Neural crest cell (in vitro differentiated cells): ENCODE data around the gene CATSPERD. TPM values are rescaled to one million over a fixed set of nuclear protein-coding genes. Genes with fewer than 3 reads are reported as not detected.
"Not testable (repeated sequence)": the region's sequence is repeated elsewhere in the genome, so short reads cannot be mapped to it uniquely, and the experiment has no call there.

Experiments used
- DNase-seq: peaks from one replicate; pipeline ENCODE4 v3.0.0; 2021; ENCODE audit warnings: low read depth, mixed read lengths, low spot score
- H3K27ac Mint-ChIP-seq: one replicate; pipeline ENCODE4 v1.8.0; 2021; ENCODE audit warnings: mild to moderate bottlenecking, mixed read lengths; ENCODE audit not compliant: unreplicated experiment
- H3K27me3 Mint-ChIP-seq: 2 replicates; pipeline ENCODE4 v1.8.0; 2021; ENCODE audit warnings: low read depth, mild to moderate bottlenecking, mixed read lengths
- H3K36me3 Mint-ChIP-seq: 2 replicates; pipeline ENCODE4 v1.8.0; 2021; ENCODE audit warnings: low read depth, mild to moderate bottlenecking, mixed read lengths
- H3K4me1 Mint-ChIP-seq: 2 replicates; pipeline ENCODE4 v1.8.0; 2021; ENCODE audit warnings: mixed read lengths
- H3K4me3 Mint-ChIP-seq: one replicate; pipeline ENCODE4 v1.8.0; 2021; ENCODE audit warnings: mild to moderate bottlenecking, mixed read lengths
- H3K9me3 Mint-ChIP-seq: 2 replicates; pipeline ENCODE4 v1.8.0; 2021; ENCODE audit warnings: mixed read lengths
- total RNA-seq: library from RNA; stranded (reverse); gene quantifications from 2 replicates; pipeline ENCODE4 v1.2.1, GENCODE V29; 2021
- TF ChIP-seq, protein P1 (sequence below): fragments of 200-600 bp; sonication (generic); conservative IDR thresholded peaks from 2 replicates; pipeline ENCODE4 v1.5.0; 2021; ENCODE audit warnings: antibody characterized with exemption, mild to moderate bottlenecking

CATSPERD gene
- total RNA-seq, 1 donor from 2014 or later, result not detected

DNA sequence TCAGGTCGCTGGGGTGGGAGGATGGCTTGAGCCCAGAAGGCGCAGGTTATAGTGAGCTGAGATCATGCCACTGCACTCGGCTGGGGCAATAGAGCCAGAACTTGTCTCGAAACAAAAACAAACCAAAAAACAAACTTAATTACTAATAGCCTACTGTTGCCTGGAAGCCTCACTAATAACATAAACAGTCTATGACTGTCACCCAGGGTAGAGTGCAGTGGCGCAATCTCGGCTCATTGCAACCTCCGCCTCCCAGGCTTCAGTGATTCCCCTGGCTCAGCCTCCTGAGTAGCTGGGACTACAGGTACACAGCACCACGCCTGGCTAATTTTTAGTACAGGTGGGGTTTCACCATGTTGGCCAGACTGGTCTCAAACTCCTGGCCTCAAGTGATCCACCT, 18.0 kb downstream of the CATSPERD start:
- no peak overlapping the region for H3K4me3 Mint-ChIP-seq
- H3K27me3 Mint-ChIP-seq, result peaks cover 12% of the 10 kb centered on the region
- H3K36me3 Mint-ChIP-seq, result no peaks in the 10 kb centered on the region
- no peak for DNase-seq
- no peak overlapping the region for H3K27ac Mint-ChIP-seq
- TF ChIP-seq, protein P1, sequence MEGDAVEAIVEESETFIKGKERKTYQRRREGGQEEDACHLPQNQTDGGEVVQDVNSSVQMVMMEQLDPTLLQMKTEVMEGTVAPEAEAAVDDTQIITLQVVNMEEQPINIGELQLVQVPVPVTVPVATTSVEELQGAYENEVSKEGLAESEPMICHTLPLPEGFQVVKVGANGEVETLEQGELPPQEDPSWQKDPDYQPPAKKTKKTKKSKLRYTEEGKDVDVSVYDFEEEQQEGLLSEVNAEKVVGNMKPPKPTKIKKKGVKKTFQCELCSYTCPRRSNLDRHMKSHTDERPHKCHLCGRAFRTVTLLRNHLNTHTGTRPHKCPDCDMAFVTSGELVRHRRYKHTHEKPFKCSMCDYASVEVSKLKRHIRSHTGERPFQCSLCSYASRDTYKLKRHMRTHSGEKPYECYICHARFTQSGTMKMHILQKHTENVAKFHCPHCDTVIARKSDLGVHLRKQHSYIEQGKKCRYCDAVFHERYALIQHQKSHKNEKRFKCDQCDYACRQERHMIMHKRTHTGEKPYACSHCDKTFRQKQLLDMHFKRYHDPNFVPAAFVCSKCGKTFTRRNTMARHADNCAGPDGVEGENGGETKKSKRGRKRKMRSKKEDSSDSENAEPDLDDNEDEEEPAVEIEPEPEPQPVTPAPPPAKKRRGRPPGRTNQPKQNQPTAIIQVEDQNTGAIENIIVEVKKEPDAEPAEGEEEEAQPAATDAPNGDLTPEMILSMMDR, result no peak
- no peaks in the 10 kb centered on the region for H3K9me3 Mint-ChIP-seq
- no peaks in the 10 kb centered on the region for H3K4me1 Mint-ChIP-seq

DNA sequence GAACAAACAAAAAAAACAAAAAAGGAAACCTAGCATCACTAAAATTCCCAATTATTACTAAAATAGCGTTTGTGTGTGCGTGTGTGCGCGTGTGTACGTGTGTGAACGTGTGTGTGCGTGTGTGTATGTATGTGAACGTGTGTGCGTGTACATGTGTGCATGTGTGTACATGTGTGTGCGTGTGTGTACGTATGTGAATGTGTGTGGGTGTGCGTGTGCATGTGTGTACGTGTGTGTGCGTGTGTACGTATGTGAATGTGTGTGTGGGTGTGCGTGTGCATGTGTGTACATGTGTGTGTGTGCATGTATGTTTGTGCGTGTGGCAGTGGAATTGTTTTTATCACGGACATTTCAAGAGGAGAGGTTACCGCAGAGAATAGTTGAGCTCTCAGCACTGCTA, 21.6 kb downstream of the CATSPERD start:
- TF ChIP-seq, protein P1, result no peak
- Mint-ChIP-seq H3K27ac (no peak overlapping the region), H3K4me1 (no peaks in the 10 kb centered on the region), H3K27me3 (peaks cover 17% of the 10 kb centered on the region), H3K36me3 (no peaks in the 10 kb centered on the region), H3K9me3 (no peaks in the 10 kb centered on the region), H3K4me3 (no peak overlapping the region)
- DNase-seq, result no peak

DNA sequence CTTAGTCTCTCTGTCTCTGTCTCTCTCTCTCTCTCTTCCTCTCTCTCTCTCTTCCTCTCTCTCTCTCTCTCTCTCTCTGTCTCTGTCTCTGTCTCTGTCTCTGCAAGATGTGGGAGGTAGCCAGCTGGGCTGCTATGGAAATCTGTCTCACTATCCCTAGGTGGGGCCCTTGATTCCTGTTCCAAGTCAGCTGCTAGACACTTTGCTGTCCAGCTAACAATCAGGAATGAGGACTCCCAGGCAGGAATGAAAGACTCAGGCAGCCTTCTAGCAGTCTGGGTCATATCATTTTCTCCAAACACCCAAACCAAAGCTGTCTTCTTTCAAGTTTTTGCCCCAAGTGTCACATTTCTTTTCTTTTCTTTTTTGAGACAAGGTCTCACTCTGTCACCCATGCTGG, 23.2 kb downstream of the CATSPERD start:
- peaks cover 17% of the 10 kb centered on the region for H3K27me3 Mint-ChIP-seq
- H3K36me3 Mint-ChIP-seq, result no peaks in the 10 kb centered on the region
- DNase-seq, result no peak
- no peak overlapping the region for H3K4me3 Mint-ChIP-seq
- H3K27ac Mint-ChIP-seq, result no peak overlapping the region
- H3K9me3 Mint-ChIP-seq, result no peaks in the 10 kb centered on the region
- TF ChIP-seq, protein P1, result no peak
- no peaks in the 10 kb centered on the region for H3K4me1 Mint-ChIP-seq

DNA sequence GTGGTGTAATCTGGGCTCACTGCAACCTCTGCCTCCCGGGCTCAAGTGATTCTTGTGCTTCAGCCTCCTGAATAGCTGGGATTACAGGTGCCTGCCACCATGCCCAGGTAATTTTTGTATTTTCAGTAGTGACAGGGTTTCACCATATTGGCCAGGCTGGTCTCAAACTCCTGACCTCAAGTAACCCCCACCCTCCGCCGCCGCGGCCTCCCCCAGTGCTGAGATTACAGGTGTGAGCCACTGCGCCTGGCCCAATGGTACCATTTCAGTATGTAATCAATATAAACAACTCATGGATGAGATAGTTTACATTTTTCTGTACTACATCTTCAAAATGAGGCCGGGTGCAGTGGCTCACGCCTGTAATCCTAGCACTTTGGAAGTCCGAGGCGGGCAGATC, 24.6 kb downstream of the CATSPERD start:
- H3K27ac Mint-ChIP-seq, H3K36me3 Mint-ChIP-seq, H3K4me1 Mint-ChIP-seq, DNase-seq, H3K4me3 Mint-ChIP-seq, H3K9me3 Mint-ChIP-seq: not testable (repeated sequence)
- peaks cover 17% of the 10 kb centered on the region for H3K27me3 Mint-ChIP-seq

DNA sequence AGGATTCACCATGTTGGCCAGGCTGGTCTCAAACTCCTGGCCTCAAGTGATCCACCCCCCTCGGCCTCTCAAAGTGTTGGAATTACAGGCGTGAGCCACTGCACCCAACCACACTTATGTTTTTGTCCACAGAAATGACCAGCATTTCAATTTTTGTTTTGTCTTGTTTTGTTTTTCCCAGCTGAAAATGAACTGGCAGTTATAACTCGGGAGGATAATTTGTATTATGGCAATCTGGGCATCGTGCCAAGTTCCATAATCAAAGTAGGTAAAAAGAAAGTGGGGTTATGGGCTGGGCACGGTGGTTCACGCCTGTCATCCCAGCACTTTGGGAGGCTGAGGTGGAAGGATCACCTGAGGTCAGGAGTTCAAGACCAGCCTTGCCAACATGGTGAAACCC, 28.5 kb downstream of the CATSPERD start:
- H3K4me3 Mint-ChIP-seq, H3K4me1 Mint-ChIP-seq: not testable (repeated sequence)

DNA sequence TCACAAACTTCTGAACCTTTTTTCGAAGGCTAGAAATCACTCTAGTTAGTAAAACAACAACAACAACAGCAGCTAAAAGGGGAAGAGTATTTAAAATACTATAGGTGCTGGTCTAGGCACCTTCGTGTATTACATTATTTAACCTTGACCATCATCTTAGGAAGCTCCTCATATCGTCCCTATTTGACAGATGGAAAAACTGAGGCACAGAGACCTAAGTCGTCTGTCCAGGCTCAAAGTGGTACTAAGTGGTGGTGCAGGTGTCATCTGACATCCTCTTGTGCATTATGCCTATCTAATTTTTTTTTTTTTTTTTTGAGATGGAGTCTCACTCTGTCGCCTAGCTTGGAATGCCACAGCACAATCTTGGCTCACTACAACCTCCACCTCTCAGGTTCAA, 29.1 kb downstream of the CATSPERD start:
- Mint-ChIP-seq H3K36me3 (no peaks in the 10 kb centered on the region), H3K4me3 (no peak overlapping the region), H3K27me3 (peaks cover 6% of the 10 kb centered on the region), H3K27ac (no peak overlapping the region), H3K4me1 (no peaks in the 10 kb centered on the region), H3K9me3 (no peaks in the 10 kb centered on the region)
- DNase-seq, result no peak
- TF ChIP-seq, protein P1, result no peak

More for the DNA sequence above, 28.5 kb downstream of the CATSPERD start:
- not testable (repeated sequence) for H3K27me3 Mint-ChIP-seq, H3K36me3 Mint-ChIP-seq, DNase-seq, H3K9me3 Mint-ChIP-seq, H3K27ac Mint-ChIP-seq

DNA sequence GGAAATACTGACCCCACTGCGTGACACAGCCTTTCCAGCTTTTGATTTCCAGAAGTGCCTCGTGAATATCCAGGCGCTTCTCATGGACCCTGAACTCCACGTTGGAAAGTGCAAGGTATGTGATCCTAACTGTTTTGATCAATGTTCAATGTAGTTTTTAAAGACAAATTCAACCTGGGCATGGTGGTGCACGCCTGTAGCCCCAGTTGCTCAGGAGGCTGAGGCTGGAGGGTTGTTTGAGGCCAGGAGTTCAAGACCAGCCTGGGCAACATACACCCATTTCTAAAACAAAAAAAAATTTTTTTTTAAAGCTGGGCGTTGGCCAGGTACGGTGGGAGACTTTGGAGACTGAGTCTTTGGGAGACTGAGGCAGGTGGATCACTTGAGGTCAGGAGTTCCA, 31.3 kb downstream of the CATSPERD start:
- Mint-ChIP-seq H3K4me3 (no peak overlapping the region), H3K27ac (no peak overlapping the region), H3K27me3 (no peaks in the 10 kb centered on the region), H3K9me3 (no peaks in the 10 kb centered on the region), H3K36me3 (no peaks in the 10 kb centered on the region), H3K4me1 (no peaks in the 10 kb centered on the region)
- DNase-seq, result no peak
- TF ChIP-seq, protein P1, result no peak
